Pancreas (tissue), 10 donors: Measurements from ENCODE around the gene INSC. TPM values are rescaled to one million over a fixed set of nuclear protein-coding genes. Genes with fewer than 3 reads are reported as not detected.

Experiments
- ATAC-seq, 4 donors: fragments of 200-7000 bp; cut with Tn5 transposase; one replicate each; pipeline versions ENCODE4 v1.8.0 to v1.9.1; 2020; ENCODE audit warnings: mild to moderate bottlenecking in 4 of 4, moderate library complexity in 4 of 4
- DNase-seq, 6 donors: peaks; one replicate each; pipeline ENCODE4 v3.0.0-alpha.2; 2020
- FAIRE-seq: peaks from 2 replicates; lab custom pipeline; 2012; peaks lifted over from hg19 to GRCh38; lab: Jason Lieb, UNC
- H3K27ac ChIP-seq, 4 donors: fragments of 200-600 bp; sonication (generic); 1 replicate in 3 of 4; 2 replicates in 1 of 4; pipeline versions ENCODE4 v1.5.0 to v1.8.0; 2020
- H3K27me3 ChIP-seq, 4 donors: fragments of 200-600 bp; one replicate each; pipeline ENCODE4 v1.8.0; 2021
- H3K36me3 ChIP-seq, 3 donors: fragments of 200-600 bp; sonication (generic) in 1 of 3; one replicate each; pipeline versions ENCODE4 v1.5.0 to v1.8.0; 2020 to 2021
- H3K4me1 ChIP-seq, 3 donors: fragments of 200-600 bp; one replicate each; pipeline ENCODE4 v1.8.0; 2021
- H3K4me3 ChIP-seq, 4 donors: fragments of 200-600 bp; sonication (generic) in 2 of 4; one replicate each; pipeline versions ENCODE4 v1.5.0 to v1.8.0; 2020 to 2021
- H3K9me3 ChIP-seq, 4 donors: fragments of 200-600 bp; one replicate each; pipeline ENCODE4 v1.8.0; 2021
- CTCF ChIP-seq, 4 donors: fragments of 200-600 bp; sonication (generic) in 3 of 4; IDR thresholded peaks; one replicate each; pipeline versions ENCODE4 v1.5.0 to v1.8.0; 2021; ENCODE audit warnings: antibody characterized with exemption in 4 of 4
- WGBS, 2 donors: extraction: QIAGEN DNeasy Blood & Tissue Kit; methylation state at CpG; one replicate each; pipeline ENCODE4 v1.1.7; 2013; 5-methylcytosine and 5-hydroxymethylcytosine counted together
- intact Hi-C, 3 donors: fragments of 100-400 bp; cut with DNase I; formaldehyde crosslinking; loops; one replicate each; pipeline versions ENCODE4 v1.11.1 to v1.14.2; 2022
- polyA plus RNA-seq, 2 donors: library from polyadenylated mRNA; stranded (reverse); fragments of 200-250 nt; gene quantifications; one replicate each; pipeline ENCODE4 v1.2.3, GENCODE V29; 2013
- total RNA-seq, 6 donors: library from RNA; stranded (reverse); fragmentation: NEBNext Ultra II Directional in 4 of 6; extraction: Animal tissue kit (Norgen Biotek cat#: 25700) in 4 of 6; gene quantifications; one replicate each; pipeline versions ENCODE4 v1.2.1 to v1.2.4, GENCODE V29; 2021 to 2023
- donor health status: healthy with polysubstance abuse.
- donor health status: DM: no; HTN: no; CAD: no; lungs with moderate emphysema.
- donor health status: DM: no; HTN: no; CAD: no.
- donor health status: control.
- donor health status: control.
- donor health status: Bipolar disorder and iron deficiency.
- donor health status: DM: yes; HTN: yes; CAD: no.
- donor health status: DM: no; HTN: no; CAD: no.
- donor health status: DM: no; HTN: no; CAD: no.
- donor health status: DM: yes; HTN: yes; CAD: no.

Gene INSC
- total and polyA plus RNA-seq, 8 donors = 0.50 to 1.6 (median 0.57) TPM

GRCh38 chr11:15139096-15139770 lies 24.5 kb downstream of the INSC start:
- DNase-seq = no peak
- Histone ChIP-seq H3K36me3 (no peaks in the 10 kb centered on the region), H3K4me1 (no peaks in the 10 kb centered on the region), H3K4me3 (no peak overlapping the region), H3K27me3 (no peaks in the 10 kb centered on the region), H3K27ac (no peak overlapping the region), H3K9me3 (no peaks in the 10 kb centered on the region)
- intact Hi-C loops = no loop called here
- 58% methylated on average over 5 of the region's 5 CpGs for WGBS, 2 donors
- FAIRE-seq = no peak
- no peak for TF ChIP-seq CTCF (IDR thresholded peaks at IDR 0.05)
- no peak for ATAC-seq

- no peak for DNase-seq
- no peak for TF ChIP-seq CTCF (IDR thresholded peaks at IDR 0.05)
- H3K27ac ChIP-seq = peak overlapping the region in 2 of 4 donors; percentile 3 to 34
- no peaks in the 10 kb centered on the region for H3K36me3 ChIP-seq
- H3K4me3 ChIP-seq = no peak overlapping the region
- WGBS, 2 donors = 77% methylated on average over 4 of the region's 4 CpGs
- H3K9me3 ChIP-seq = no peaks in the 10 kb centered on the region
- ATAC-seq = peak; percentile 24 to 76 (median 66)
- FAIRE-seq = no peak
- intact Hi-C loops = no loop called here
- no peaks in the 10 kb centered on the region for H3K27me3 ChIP-seq
- no peaks in the 10 kb centered on the region for H3K4me1 ChIP-seq
Measured at GRCh38 chr11:15139958-15140659, 25.4 kb downstream of the INSC start.

- TF ChIP-seq CTCF (IDR thresholded peaks at IDR 0.05) = no peak
- Histone ChIP-seq H3K4me3 (no peak overlapping the region), H3K4me1 (peaks cover 0 to 3% (median 0%) of the 10 kb centered on the region in 3 donors), H3K27ac (no peak overlapping the region), H3K27me3 (no peaks in the 10 kb centered on the region), H3K9me3 (no peaks in the 10 kb centered on the region), H3K36me3 (no peaks in the 10 kb centered on the region)
- DNase-seq = no peak
- FAIRE-seq = no peak
- intact Hi-C loops = no loop called here
- ATAC-seq = no peak
- 87 to 89% methylated on average over 3 of the region's 3 CpGs for WGBS, 2 donors
Measured at GRCh38 chr11:15141381-15141780, 26.7 kb downstream of the INSC start.

- TF ChIP-seq CTCF (IDR thresholded peaks at IDR 0.05) = no peak
- no peaks in the 10 kb centered on the region for H3K36me3 ChIP-seq
- no peak overlapping the region for H3K27ac ChIP-seq
- no peak overlapping the region for H3K4me3 ChIP-seq
- DNase-seq = no peak
- WGBS, 2 donors = 74 to 77% methylated on average over 7 of the region's 7 CpGs
- FAIRE-seq = no peak
- H3K4me1 ChIP-seq = peaks cover 0 to 3% (median 0%) of the 10 kb centered on the region in 3 donors
- intact Hi-C loops = no loop called here
- no peaks in the 10 kb centered on the region for H3K9me3 ChIP-seq
- H3K27me3 ChIP-seq = no peaks in the 10 kb centered on the region
- ATAC-seq = no peak
Measured at GRCh38 chr11:15142838-15143237, 28.1 kb downstream of the INSC start.

- TF ChIP-seq CTCF (IDR thresholded peaks at IDR 0.05) = no peak
- ATAC-seq = no peak
- H3K36me3 ChIP-seq = no peaks in the 10 kb centered on the region
- no peak overlapping the region for H3K27ac ChIP-seq
- intact Hi-C loops = no loop called here
- H3K4me1 ChIP-seq = peaks cover 0 to 3% (median 0%) of the 10 kb centered on the region in 3 donors
- no peaks in the 10 kb centered on the region for H3K9me3 ChIP-seq
- H3K27me3 ChIP-seq = no peaks in the 10 kb centered on the region
- FAIRE-seq = no peak
- H3K4me3 ChIP-seq = no peak overlapping the region
- no peak for DNase-seq
Measured at GRCh38 chr11:15143855-15144254, 29.1 kb downstream of the INSC start.
